ENCODE data around the gene FLNC.

DNA sequence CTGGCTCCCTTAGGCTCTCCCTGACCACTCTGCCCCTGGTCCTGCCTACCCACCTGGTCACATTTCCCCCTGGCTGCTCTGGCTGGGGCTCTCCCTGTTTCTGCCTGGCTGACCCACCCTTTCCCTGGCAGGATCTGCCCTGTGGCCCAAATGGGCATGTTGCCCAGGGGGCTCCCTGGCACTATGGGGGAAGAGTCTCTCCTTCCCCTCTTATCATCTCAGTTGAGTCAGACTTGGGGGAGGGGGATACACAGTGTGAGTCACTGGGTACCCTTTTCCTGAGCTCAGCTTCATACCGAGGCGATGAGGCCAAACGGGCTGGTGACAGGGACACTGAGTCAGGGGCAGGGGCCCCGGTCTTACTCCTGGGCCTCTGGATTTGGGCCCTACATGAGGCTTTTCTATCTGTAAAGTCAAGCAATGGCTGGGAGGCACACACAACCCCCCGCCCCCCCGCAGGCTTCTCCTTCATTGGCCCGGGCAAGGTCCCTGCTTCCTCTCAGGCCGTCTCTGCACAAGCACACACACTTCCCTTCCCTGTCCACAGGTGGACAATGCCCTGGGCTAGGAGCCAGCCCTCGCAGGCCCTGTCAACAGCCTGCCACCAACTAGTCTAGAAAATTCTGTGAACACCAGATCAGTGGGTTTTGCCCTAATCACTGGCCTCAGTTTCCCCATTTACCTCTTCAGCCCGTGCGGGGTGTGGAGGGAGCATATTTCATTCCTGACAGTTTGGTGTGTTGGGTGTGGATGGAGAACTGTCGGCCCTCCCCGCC lies 627 bp upstream of the FLNC start:
- TF ChIP-seq, protein P1, sequence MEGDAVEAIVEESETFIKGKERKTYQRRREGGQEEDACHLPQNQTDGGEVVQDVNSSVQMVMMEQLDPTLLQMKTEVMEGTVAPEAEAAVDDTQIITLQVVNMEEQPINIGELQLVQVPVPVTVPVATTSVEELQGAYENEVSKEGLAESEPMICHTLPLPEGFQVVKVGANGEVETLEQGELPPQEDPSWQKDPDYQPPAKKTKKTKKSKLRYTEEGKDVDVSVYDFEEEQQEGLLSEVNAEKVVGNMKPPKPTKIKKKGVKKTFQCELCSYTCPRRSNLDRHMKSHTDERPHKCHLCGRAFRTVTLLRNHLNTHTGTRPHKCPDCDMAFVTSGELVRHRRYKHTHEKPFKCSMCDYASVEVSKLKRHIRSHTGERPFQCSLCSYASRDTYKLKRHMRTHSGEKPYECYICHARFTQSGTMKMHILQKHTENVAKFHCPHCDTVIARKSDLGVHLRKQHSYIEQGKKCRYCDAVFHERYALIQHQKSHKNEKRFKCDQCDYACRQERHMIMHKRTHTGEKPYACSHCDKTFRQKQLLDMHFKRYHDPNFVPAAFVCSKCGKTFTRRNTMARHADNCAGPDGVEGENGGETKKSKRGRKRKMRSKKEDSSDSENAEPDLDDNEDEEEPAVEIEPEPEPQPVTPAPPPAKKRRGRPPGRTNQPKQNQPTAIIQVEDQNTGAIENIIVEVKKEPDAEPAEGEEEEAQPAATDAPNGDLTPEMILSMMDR (IDR thresholded peaks at IDR 0.05): no peak
- TF ChIP-seq POLR2A (IDR thresholded peaks at IDR 0.05): no peak
